K562 (cell line): ENCODE measurements around the gene NDFIP1. TPM values are rescaled to one million over a fixed set of nuclear protein-coding genes. Genes with fewer than 3 reads are reported as not detected.

Source experiments
- ATAC-seq: fragments of 200-7000 bp; cut with Tn5 transposase; 3 replicates; pipeline ENCODE4 v1.9.1; 2020; ENCODE audit warnings: moderate library complexity
- BruUV-seq: library from RNA; stranded (reverse); fragments of 400-500 nt; replicated peaks from 2 replicates; lab custom pipeline; 2021; lab: Mats Ljungman, UMichigan
- CTCF ChIA-PET: fragments of 300-600 bp; formaldehyde crosslinking; extraction: SDS; loops from one replicate; lab custom pipeline; 2021; ENCODE audit warnings: low intra/inter-chr PET ratio; lab: Yijun Ruan, JAX
- POLR2A ChIA-PET: fragments of 300-600, 350-650 bp; sonication (Branson Sonifier 250); formaldehyde crosslinking; extraction: SDS; loops from one replicate; lab custom pipeline; 2021; ENCODE audit warnings: antibody characterized with exemption, inconsistent platforms; lab: Yijun Ruan, JAX
- DNase-seq, 4 experiments: peaks; one replicate each; pipeline versions ENCODE4 v3.0.0 to v3.0.0-alpha.2; 2011 to 2018; ENCODE audit warnings: low spot score in 3 of 4, mixed read lengths in 3 of 4; ENCODE audit errors: extremely low read depth in 1 of 4
- FAIRE-seq: peaks from 2 replicates; lab custom pipeline; 2011; peaks lifted over from hg19 to GRCh38; lab: Jason Lieb, UNC
- H2AFZ ChIP-seq: 2 replicates; pipeline ENCODE4 v1.6.0; 2011; ENCODE audit warnings: low read depth, low read length, control low read depth, inconsistent platforms
- H3K27ac ChIP-seq: fragments of 200-600 bp; 3 replicates; pipeline ENCODE4 v1.8.0; 2011; ENCODE audit warnings: low read depth, mild to moderate bottlenecking, control low read depth, inconsistent platforms, low read length, moderate library complexity, mixed read lengths; ENCODE audit errors: extremely low read depth
- H3K27me3 ChIP-seq, 2 experiments: fragments of 300-600 bp in 1 of 2; 2 replicates in 1 of 2; 3 replicates in 1 of 2; pipeline versions ENCODE4 v1.6.0 to v1.8.0; 2011; ENCODE audit warnings: inconsistent platforms in 2 of 2, low read length in 2 of 2, mild to moderate bottlenecking in 1 of 2, mixed read lengths in 1 of 2, moderate library complexity in 1 of 2; ENCODE audit not compliant: control insufficient read depth in 2 of 2, insufficient read depth in 2 of 2
- H3K36me3 ChIP-seq: fragments of 300-600 bp; 3 replicates; pipeline ENCODE4 v1.8.0; 2011; ENCODE audit warnings: mild to moderate bottlenecking, low read length, inconsistent platforms; ENCODE audit not compliant: control insufficient read depth, insufficient read depth
- H3K4me1 ChIP-seq, 2 experiments: fragments of 200-600 bp in 1 of 2; replicated peaks in 1 of 2; 2 replicates in 1 of 2; 3 replicates in 1 of 2; pipeline versions ENCODE4 v1.5.1 to v1.8.0; 2011; ENCODE audit warnings: inconsistent platforms in 2 of 2, low read length in 2 of 2, mild to moderate bottlenecking in 1 of 2, mixed read lengths in 1 of 2, moderate library complexity in 1 of 2; ENCODE audit not compliant: control insufficient read depth in 2 of 2, insufficient read depth in 2 of 2
- H3K4me2 ChIP-seq: 2 replicates; pipeline ENCODE4 v1.6.1; 2011; ENCODE audit warnings: low read length, control low read depth, inconsistent platforms, mixed read lengths; ENCODE audit not compliant: insufficient read depth
- H3K4me3 ChIP-seq: fragments of 200-600 bp; sonication (generic), shearing (Covaris generic); 2 replicates; pipeline ENCODE4 v1.5.1; 2016; ENCODE audit warnings: control low read depth, inconsistent platforms
- H3K79me2 ChIP-seq: fragments of 200-600 bp; 3 replicates; pipeline ENCODE4 v1.8.0; 2011; ENCODE audit warnings: low read length, inconsistent platforms; ENCODE audit not compliant: control insufficient read depth, insufficient read depth
- H3K9ac ChIP-seq, 2 experiments: 2 replicates each; pipeline versions ENCODE4 v1.6.0 to v1.6.1; 2011; ENCODE audit warnings: low read depth in 2 of 2, low read length in 2 of 2, control low read depth in 1 of 2, inconsistent platforms in 1 of 2, mild to moderate bottlenecking in 1 of 2, mixed read lengths in 1 of 2; ENCODE audit not compliant: insufficient read depth in 1 of 2
- H3K9me1 ChIP-seq: one replicate; pipeline ENCODE4 v1.6.0; 2011; ENCODE audit warnings: inconsistent platforms, mild to moderate bottlenecking, low read length, moderate library complexity; ENCODE audit not compliant: control insufficient read depth, insufficient read depth
- H3K9me3 ChIP-seq: replicated peaks from 2 replicates; pipeline ENCODE4 v1.5.1; 2011; ENCODE audit warnings: low read depth, low read length, inconsistent platforms; ENCODE audit not compliant: control insufficient read depth, insufficient read depth
- H4K20me1 ChIP-seq: replicated peaks from 2 replicates; pipeline ENCODE4 v1.6.1; 2011; ENCODE audit warnings: low read length, inconsistent platforms, mixed read lengths; ENCODE audit not compliant: control insufficient read depth, insufficient read depth
- CBFA2T3 ChIP-seq: fragments of 450-650 bp; IDR thresholded peaks from 2 replicates; pipeline ENCODE4 v1.6.1; 2017
- DEAF1 ChIP-seq: fragments of 450-650 bp; formaldehyde crosslinking; IDR thresholded peaks from 2 replicates; pipeline ENCODE4 v1.4.0; 2020; ENCODE audit warnings: mild to moderate bottlenecking, moderate library complexity
- ESRRA ChIP-seq: fragments of 450-650 bp; IDR thresholded peaks from 2 replicates; pipeline ENCODE4 v1.6.1; 2014; ENCODE audit warnings: low read depth, mild to moderate bottlenecking, moderate library complexity, borderline replicate concordance
- KLF6 ChIP-seq: fragments of 250-450 bp; sonication (Bioruptor Pico); IDR thresholded peaks from 2 replicates; pipeline ENCODE4 v1.4.0; 2020; ENCODE audit warnings: mild to moderate bottlenecking, moderate library complexity, borderline replicate concordance
- NFIX ChIP-seq: fragments of 250-450 bp; sonication (Bioruptor Pico); IDR thresholded peaks from 2 replicates; pipeline ENCODE4 v1.4.0; 2020; ENCODE audit warnings: low read depth, mild to moderate bottlenecking, moderate library complexity
- RBM22 ChIP-seq: fragments of 200-400 bp; formaldehyde crosslinking; IDR thresholded peaks from 2 replicates; pipeline ENCODE4 v1.6.1; 2018; ENCODE audit warnings: low read length, low read depth; ENCODE audit not compliant: poor library complexity, severe bottlenecking
- SMAD3 ChIP-seq: fragments of 450-650 bp; formaldehyde crosslinking; conservative IDR thresholded peaks from 2 replicates; pipeline ENCODE4 v1.4.0; 2020; ENCODE audit warnings: mild to moderate bottlenecking
- SP1 ChIP-seq: sonication (generic); formaldehyde crosslinking; IDR thresholded peaks from 2 replicates; pipeline ENCODE4 v1.8.1; 2022; ENCODE audit warnings: mild to moderate bottlenecking, missing genetic modification reagents
- STAG1 ChIP-seq: sonication (generic); formaldehyde crosslinking; IDR thresholded peaks from 2 replicates; pipeline ENCODE4 v1.5.0; 2020; ENCODE audit warnings: missing genetic modification reagents, borderline replicate concordance
- ZNF140 ChIP-seq: fragments of 250-450 bp; sonication (Bioruptor Pico); IDR thresholded peaks from 2 replicates; pipeline ENCODE4 v1.8.0; 2021; ENCODE audit warnings: moderate library complexity, mild to moderate bottlenecking, inconsistent platforms
- ZNF318 ChIP-seq, 2 experiments: fragments of 450-650 bp; IDR thresholded peaks; 2 replicates each; pipeline ENCODE4 v1.6.1; 2016; ENCODE audit warnings: mild to moderate bottlenecking in 2 of 2, borderline replicate concordance in 1 of 2, low read depth in 1 of 2, moderate library complexity in 1 of 2
- WGBS: fragments of 100-300 bp; shearing (Covaris generic); methylation state at CpG from one replicate; pipeline ENCODE4 v1.1.6; 2016; ENCODE audit warnings: low coverage, mixed read lengths; ENCODE audit not compliant: insufficient coverage; ENCODE audit errors: missing lambda C conversion rate; 5-methylcytosine and 5-hydroxymethylcytosine counted together
- in situ Hi-C: fragments of 300-500 bp; cut with MboI; formaldehyde crosslinking; loops from 4 replicates; pipeline ENCODE4 v1.15.0; 2018; ENCODE audit warnings: inconsistent platforms, mixed read lengths
- intact Hi-C: fragments of 100-400 bp; cut with micrococcal nuclease; formaldehyde crosslinking; loops from 2 replicates; pipeline ENCODE4 v1.14.2; 2022
- polyA plus RNA-seq, 8 experiments: library from polyadenylated mRNA; depleted of rRNA in 4 of 8; stranded (reverse) in 5 of 8; unstranded in 3 of 8; fragments of >200 nt; fragmentation: Nextera tagmentation in 2 of 8; fragmentation: Illumina TruSeq in 1 of 8; extraction: Ambion mirVana in 2 of 8; extraction: Trizol in 1 of 8; gene quantifications; 2 replicates each; pipeline versions ENCODE4 v1.2.1 to v1.2.3, GENCODE V29; 2011 to 2014; ENCODE audit warnings: inconsistent platforms in 1 of 8, missing spikeins in 1 of 8
- total RNA-seq, 7 experiments: library from RNA; depleted of rRNA in 6 of 7; stranded (reverse); fragments of >200 nt in 6 of 7; fragmentation: Illumina TruSeq in 2 of 7; extraction: Trizol in 2 of 7; gene quantifications; 2 replicates each; pipeline versions ENCODE4 v1.2.1 to v1.2.3, GENCODE V29; 2011 to 2021; ENCODE audit warnings: low replicate concordance in 1 of 7

The NDFIP1 gene
- total and polyA plus RNA-seq, 9 of the 15 experiments (the other 6 are each of a cell fraction or from before 2014, with no cell fraction given): 5.3 to 37.5 (median 31.9) TPM

DNA sequence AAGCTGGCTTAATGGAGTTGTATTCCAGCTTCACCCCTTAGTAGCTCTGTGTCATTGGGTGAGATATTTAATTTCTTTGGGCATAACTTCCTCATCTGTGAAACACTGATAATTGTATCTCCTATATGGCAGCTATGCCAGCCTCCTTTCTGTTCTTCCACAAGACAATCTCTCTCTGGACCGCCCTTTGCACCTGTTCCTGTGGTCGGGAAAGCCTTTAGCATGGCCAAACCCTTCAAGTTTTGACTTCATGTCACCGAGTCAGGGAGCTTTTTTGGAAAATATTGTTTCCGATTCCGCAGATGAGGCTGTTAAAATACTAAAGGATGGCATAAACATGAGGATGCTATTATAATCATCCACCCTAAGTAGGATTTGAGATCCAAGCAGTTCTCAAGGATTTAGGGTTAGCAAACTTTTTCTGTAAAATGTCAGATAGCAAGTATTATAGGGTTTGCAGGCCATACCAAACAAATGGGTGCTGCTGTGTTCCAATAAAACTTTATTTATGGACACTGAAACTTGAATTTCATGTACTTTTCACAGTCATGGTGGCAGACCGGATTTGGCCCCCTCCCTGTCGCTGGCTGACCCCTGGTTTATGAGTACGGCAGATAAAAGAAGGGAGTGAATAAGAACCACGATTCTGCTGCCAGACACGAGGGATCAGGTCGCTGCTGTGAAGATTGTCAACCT lies 695 bp upstream of the NDFIP1 start:
- no TSS peak for BruUV-seq
- H3K79me2 ChIP-seq: peaks cover 40% of the 10 kb centered on the region
- in situ Hi-C loops: no loop called here
- no peak for FAIRE-seq
- no peaks in the 10 kb centered on the region for H3K27me3 ChIP-seq
- peak overlapping the region; percentile 92 for H3K4me2 ChIP-seq
- ATAC-seq: no peak
- no peaks in the 10 kb centered on the region for H3K9me1 ChIP-seq
- intact Hi-C loops: loop anchor here (1.0 kb wide), 1 partner anchor 32 kb away; no protein-coding TSS in a partner anchor
- H3K4me3 ChIP-seq: peak overlapping the region; percentile 89
- H3K9me3 ChIP-seq: no peaks in the 10 kb centered on the region
- H3K4me1 ChIP-seq: peaks cover 18 to 21% of the 10 kb centered on the region in 2 experiments
- no peaks in the 10 kb centered on the region for H4K20me1 ChIP-seq
- H3K27ac ChIP-seq: peak overlapping the region; percentile 87
- peak overlapping the region; percentile 100 for H2AFZ ChIP-seq
- H3K9ac ChIP-seq: peak overlapping the region; percentile 86 to 98
- POLR2A ChIA-PET: interaction anchor here (0.7 to 1.8 kb wide), 3 partner anchors 10 to 94 kb away, joined by 3 to 9 read pairs (median 5); no protein-coding TSS in a partner anchor
- WGBS: 52% methylated on average over 11 of the region's 11 CpGs
- no peak for DNase-seq
- H3K36me3 ChIP-seq: peaks cover 12% of the 10 kb centered on the region
- CTCF ChIA-PET: no interaction called here
- TF ChIP-seq ZNF318 (IDR thresholded peaks at IDR 0.05; ENCODE audit: borderline replicate concordance in 1 of 2, low read depth in 1 of 2) (no peak), SP1 (CRISPR knock-in tag) (0 out of 2 replicates have a peak, but pooled peaks have one; percentile 22), DEAF1 (CRISPR knock-in tag) (no peak), KLF6 (no peak), ZNF140 (CRISPR knock-in tag) (no peak), RBM22 (no peak), STAG1 (CRISPR knock-in tag) (no peak), ESRRA (no peak), CBFA2T3 (peak; percentile 21; the same call in 1 of the 2 replicates), SMAD3 (CRISPR knock-in tag) (no peak), NFIX (no peak)
